ENCODE results near the gene FOXN4.

Gene FOXN4

DNA sequence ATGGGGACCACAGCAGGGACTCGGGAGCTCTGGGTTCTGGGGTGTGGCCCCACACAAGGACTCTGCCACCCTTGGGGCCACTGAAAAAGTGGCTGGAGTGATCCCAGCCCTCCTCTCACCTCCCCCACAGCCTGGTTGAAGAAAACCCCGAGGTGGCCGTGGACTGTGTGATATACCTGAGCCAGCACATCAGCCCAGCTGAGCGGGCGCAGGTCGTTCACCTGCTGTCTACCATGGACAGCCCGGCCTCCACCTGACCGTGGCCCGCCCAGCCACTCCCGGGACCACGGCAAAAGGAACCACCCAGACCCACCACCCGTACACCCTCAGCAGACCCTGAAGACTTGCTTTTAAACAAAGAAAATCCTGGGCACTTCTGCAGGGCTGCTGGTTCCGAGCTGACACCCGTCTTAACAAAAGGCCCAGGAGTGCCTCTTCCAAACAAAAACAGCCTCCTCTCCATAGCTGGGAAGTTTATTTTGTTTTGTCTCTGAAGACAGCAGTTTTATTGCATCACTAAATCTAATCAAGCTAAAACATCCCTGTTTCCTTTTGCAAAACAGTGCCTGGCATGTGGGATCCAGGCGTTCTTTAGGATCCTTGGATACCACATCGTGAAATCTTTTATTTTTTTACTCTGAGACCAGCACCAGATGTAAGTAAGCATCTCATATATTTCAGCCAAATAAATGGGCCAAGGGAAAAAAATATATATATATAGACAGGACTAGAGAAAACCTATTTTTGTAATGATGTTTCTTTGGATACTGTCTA lies 42.8 kb downstream of the FOXN4 start:
- H3K4me1 ChIP-seq (ENCODE audit: insufficient read depth, low read length) = peaks cover 38% of the 10 kb centered on the region
- H3K9me3 ChIP-seq (ENCODE audit: low read length) = no peaks in the 10 kb centered on the region
- H3K27ac ChIP-seq (ENCODE audit: low read depth, low read length) = no peak overlapping the region
- peaks cover 51% of the 10 kb centered on the region for H3K36me3 ChIP-seq (ENCODE audit: insufficient read depth, low read length)
- H3K4me3 ChIP-seq (ENCODE audit: low read depth in 1 of 2, low read length in 2 of 2) = no peak overlapping the region
- no peak overlapping the region for H3K9ac ChIP-seq (ENCODE audit: low read length)
- H3K27me3 ChIP-seq (ENCODE audit: control insufficient read depth in 1 of 2, insufficient read depth in 2 of 2, low read length in 2 of 2) = no peaks in the 10 kb centered on the region

DNA sequence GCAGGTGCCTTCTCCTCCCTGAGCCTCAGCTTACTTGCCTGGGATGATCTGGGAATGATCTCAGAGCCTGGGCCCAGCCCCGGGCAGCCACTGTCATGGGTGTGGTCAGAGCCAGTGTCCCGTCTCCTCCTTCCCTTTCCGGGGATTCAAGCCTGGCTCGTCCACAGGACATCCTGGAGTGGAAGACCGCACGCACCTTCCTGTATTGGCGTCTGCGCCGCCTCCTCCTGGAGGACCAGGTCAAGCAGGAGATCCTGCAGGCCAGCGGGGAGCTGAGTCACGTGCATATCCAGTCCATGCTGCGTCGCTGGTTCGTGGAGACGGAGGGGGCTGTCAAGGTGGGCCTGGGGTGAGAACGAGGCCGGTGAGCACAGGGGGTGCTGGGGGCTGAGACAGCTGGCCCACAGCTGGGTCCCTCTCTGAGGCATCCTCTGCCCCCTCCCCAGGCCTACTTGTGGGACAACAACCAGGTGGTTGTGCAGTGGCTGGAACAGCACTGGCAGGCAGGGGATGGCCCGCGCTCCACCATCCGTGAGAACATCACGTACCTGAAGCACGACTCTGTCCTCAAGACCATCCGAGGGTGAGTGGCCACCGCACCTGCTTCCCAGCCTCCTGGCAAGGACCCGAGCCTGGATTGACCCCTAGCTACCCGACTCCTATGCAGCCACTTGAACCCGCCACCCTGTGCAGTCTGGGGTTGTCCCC lies 44.0 kb downstream of the FOXN4 start:
- Histone ChIP-seq H3K36me3 (ENCODE audit: insufficient read depth, low read length) (peaks cover 63% of the 10 kb centered on the region), H3K27me3 (ENCODE audit: control insufficient read depth in 1 of 2, insufficient read depth in 2 of 2, low read length in 2 of 2) (no peaks in the 10 kb centered on the region), H3K9ac (ENCODE audit: low read length) (no peak overlapping the region), H3K4me1 (ENCODE audit: insufficient read depth, low read length) (peaks cover 38% of the 10 kb centered on the region), H3K27ac (ENCODE audit: low read depth, low read length) (no peak overlapping the region), H3K9me3 (ENCODE audit: low read length) (no peaks in the 10 kb centered on the region), H3K4me3 (ENCODE audit: low read depth in 1 of 2, low read length in 2 of 2) (no peak overlapping the region)

DNA sequence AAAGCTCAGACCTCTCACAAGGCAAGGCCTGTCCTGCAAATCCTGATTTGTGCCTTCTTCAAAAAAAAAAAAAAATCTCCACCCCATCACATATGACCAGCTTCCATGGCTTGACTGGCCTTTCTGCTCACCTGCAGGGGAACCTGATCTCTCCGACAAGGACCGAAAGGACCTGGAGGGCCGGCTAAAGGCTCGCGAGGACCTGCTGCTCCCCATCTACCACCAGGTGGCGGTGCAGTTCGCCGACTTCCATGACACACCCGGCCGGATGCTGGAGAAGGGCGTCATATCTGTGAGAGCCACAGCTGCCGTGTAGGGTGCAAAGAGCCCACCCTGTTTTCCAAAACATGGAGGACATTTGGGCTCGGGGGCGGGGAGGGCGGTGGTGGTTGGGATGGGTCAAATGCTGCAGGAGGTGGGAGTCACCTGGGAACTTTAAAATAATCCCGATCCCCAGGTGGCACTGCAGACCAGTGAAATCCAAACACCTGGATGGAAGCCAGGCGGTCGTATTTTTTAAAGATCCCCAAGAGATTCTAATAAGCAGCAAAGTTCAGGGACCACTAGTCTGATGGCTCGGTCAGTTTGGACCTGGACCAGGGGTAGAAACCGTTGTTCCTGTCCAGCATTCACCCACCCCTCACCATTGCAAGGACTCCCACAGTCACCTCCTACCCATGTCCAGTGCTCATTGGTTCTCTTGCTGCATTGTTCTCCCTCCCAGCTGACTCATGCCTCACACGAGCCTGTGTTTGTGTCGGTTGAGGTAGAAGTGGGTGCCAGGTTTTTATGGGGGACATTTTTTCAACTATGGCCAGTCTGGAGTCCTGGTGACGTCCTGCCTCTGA lies 44.8 kb downstream of the FOXN4 start:
- H3K4me3 ChIP-seq (ENCODE audit: low read depth in 1 of 2, low read length in 2 of 2) = no peak overlapping the region
- H3K36me3 ChIP-seq (ENCODE audit: insufficient read depth, low read length) = peaks cover 70% of the 10 kb centered on the region
- H3K27ac ChIP-seq (ENCODE audit: low read depth, low read length) = no peak overlapping the region
- no peaks in the 10 kb centered on the region for H3K9me3 ChIP-seq (ENCODE audit: low read length)
- H3K4me1 ChIP-seq (ENCODE audit: insufficient read depth, low read length) = peaks cover 33% of the 10 kb centered on the region
- H3K9ac ChIP-seq (ENCODE audit: low read length) = no peak overlapping the region
- H3K27me3 ChIP-seq (ENCODE audit: control insufficient read depth in 1 of 2, insufficient read depth in 2 of 2, low read length in 2 of 2) = no peaks in the 10 kb centered on the region

DNA sequence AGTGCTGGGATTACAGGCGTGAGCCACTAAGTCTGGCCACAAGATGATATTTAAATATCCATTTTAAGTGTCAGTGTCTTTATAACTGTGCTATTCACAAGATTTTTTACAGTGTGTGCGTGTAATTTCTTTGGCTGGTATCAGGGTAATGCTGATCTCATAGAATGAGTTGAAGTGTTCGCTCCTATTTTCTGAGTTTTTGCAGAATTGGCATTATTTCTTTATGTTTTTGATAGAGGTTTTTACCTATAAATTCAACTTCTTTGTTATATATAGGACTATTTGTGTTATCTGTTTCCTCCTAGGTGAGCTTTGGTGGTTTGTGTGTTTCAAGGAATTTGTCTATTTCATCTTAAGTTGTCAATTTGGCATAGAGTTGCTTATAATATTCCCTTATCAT lies 45.6 kb downstream of the FOXN4 start:
- Histone ChIP-seq H3K27me3 (ENCODE audit: control insufficient read depth in 1 of 2, insufficient read depth in 2 of 2, low read length in 2 of 2) (no peaks in the 10 kb centered on the region), H3K36me3 (ENCODE audit: insufficient read depth, low read length) (peaks cover 74% of the 10 kb centered on the region), H3K4me3 (ENCODE audit: low read depth in 1 of 2, low read length in 2 of 2) (no peak overlapping the region), H3K9me3 (ENCODE audit: low read length) (no peaks in the 10 kb centered on the region), H3K27ac (ENCODE audit: low read depth, low read length) (no peak overlapping the region), H3K9ac (ENCODE audit: low read length) (no peak overlapping the region), H3K4me1 (ENCODE audit: insufficient read depth, low read length) (peaks cover 30% of the 10 kb centered on the region)

DNA sequence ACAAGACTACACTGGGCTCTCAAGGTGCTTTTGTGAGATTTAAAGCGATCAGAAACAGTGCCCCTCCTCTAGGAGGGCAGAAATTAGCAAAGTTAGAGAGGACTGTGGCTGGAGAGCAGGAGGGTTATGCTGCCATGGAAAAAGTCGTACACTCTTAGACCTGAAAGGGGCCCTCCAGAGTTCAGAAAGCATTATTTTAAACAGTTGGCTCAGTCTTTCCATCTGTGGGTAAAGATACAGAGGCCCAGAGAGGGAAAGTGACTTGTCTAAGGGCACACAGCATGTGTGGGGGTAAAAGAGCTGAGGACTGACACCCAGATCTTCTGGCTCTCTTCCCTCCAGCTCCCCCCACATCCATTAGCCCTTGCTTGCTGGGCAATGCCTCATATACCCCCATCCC lies 47.1 kb downstream of the FOXN4 start:
- H3K27ac ChIP-seq (ENCODE audit: low read depth, low read length) = no peak overlapping the region
- H3K4me1 ChIP-seq (ENCODE audit: insufficient read depth, low read length) = peaks cover 25% of the 10 kb centered on the region
- H3K36me3 ChIP-seq (ENCODE audit: insufficient read depth, low read length) = peaks cover 81% of the 10 kb centered on the region
- no peaks in the 10 kb centered on the region for H3K27me3 ChIP-seq (ENCODE audit: control insufficient read depth in 1 of 2, insufficient read depth in 2 of 2, low read length in 2 of 2)
- no peak overlapping the region for H3K4me3 ChIP-seq (ENCODE audit: low read depth in 1 of 2, low read length in 2 of 2)
- H3K9ac ChIP-seq (ENCODE audit: low read length) = no peak overlapping the region
- H3K9me3 ChIP-seq (ENCODE audit: low read length) = no peaks in the 10 kb centered on the region

DNA sequence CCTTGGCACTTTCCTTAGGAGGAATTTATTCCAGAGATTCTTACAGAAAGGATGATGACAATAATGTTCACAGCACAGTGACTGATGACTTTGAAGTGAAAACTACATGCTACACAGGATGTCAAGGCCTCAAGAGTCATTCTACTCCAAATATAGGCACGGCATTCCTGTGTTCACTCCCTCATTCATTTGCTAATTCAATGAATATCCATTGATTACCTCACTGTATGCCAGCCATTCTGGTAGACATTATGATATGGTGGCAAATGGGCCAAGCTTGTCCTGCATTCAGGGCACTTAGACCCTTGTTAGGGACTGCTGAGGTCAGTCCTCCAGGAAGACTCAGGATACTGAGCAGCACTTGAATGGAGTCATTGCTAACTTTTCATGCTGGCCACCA lies 48.0 kb downstream of the FOXN4 start:
- Histone ChIP-seq H3K9ac (ENCODE audit: low read length) (no peak overlapping the region), H3K4me3 (ENCODE audit: low read depth in 1 of 2, low read length in 2 of 2) (no peak overlapping the region), H3K9me3 (ENCODE audit: low read length) (no peaks in the 10 kb centered on the region), H3K4me1 (ENCODE audit: insufficient read depth, low read length) (peaks cover 19% of the 10 kb centered on the region), H3K27me3 (ENCODE audit: control insufficient read depth in 1 of 2, insufficient read depth in 2 of 2, low read length in 2 of 2) (no peaks in the 10 kb centered on the region), H3K27ac (ENCODE audit: low read depth, low read length) (no peak overlapping the region), H3K36me3 (ENCODE audit: insufficient read depth, low read length) (peaks cover 82% of the 10 kb centered on the region)

DNA sequence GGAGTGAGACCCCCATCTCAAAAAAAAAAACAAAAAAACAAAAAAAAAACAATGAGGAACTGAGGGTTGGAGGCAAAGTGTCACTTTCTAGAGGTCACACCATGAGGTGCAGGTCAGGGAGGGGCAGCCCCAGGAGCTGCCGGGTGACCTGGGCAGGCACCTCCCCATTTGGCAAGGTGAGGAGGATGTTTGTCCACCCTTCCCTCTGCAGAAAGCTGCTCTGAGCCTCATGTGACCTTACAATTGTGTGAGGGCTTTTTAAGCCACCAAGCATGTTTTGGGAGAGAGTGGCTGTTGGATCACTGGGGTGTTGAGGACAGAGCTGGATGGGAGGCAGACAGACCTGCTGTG lies 49.6 kb downstream of the FOXN4 start:
- no peak overlapping the region for H3K27ac ChIP-seq (ENCODE audit: low read depth, low read length)
- no peak overlapping the region for H3K9ac ChIP-seq (ENCODE audit: low read length)
- peaks cover 5% of the 10 kb centered on the region for H3K4me1 ChIP-seq (ENCODE audit: insufficient read depth, low read length)
- no peaks in the 10 kb centered on the region for H3K9me3 ChIP-seq (ENCODE audit: low read length)
- H3K27me3 ChIP-seq (ENCODE audit: control insufficient read depth in 1 of 2, insufficient read depth in 2 of 2, low read length in 2 of 2) = no peaks in the 10 kb centered on the region
- peaks cover 82% of the 10 kb centered on the region for H3K36me3 ChIP-seq (ENCODE audit: insufficient read depth, low read length)
- no peak overlapping the region for H3K4me3 ChIP-seq (ENCODE audit: low read depth in 1 of 2, low read length in 2 of 2)

DNA sequence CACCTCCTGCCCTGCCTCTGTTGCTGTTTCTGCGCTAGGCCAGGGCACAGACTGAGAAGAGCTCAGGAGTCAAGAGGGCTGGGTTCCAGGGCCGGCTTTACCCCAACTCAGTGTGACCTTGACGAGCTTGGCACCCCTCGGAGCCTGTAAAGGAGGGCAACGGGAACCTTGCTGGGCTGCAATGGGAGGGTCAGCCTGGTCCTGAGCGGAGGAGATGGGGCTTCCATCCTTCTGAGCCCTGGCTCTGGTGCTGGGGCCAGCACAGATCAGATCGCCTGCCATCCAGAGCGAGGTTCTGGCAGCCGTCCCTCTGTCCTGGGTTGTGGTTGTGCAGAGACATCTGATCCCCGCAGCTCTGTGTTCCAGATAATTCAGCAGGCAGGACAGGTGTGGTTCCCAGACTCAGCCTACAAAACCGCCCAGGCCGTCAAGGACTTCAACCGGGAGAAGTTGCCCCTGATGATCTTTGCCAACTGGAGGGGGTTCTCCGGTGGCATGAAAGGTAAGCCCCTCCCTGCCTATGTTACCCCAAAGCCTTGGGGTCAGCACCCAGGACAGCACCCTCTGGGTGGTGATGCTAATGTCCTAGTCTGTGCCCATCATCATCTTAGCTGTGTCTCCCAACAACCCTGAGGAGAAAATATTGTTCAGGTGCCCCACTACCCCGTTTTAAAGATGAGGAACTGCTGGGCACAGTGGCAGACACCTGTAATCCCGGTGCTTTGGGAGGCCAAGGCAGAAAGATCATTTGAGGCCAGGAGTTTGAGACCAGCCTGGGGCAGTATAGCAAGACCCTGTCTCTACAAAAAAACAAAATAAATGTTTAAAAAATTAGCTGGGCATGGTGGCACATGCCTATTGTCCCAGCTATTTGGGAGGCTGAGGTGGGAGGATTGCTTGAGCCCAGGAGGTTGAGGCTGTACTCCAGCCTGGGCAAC lies 50.2 kb downstream of the FOXN4 start:
- no peak overlapping the region for H3K27ac ChIP-seq (ENCODE audit: low read depth, low read length)
- no peaks in the 10 kb centered on the region for H3K4me1 ChIP-seq (ENCODE audit: insufficient read depth, low read length)
- H3K27me3 ChIP-seq (ENCODE audit: control insufficient read depth in 1 of 2, insufficient read depth in 2 of 2, low read length in 2 of 2) = no peaks in the 10 kb centered on the region
- no peak overlapping the region for H3K4me3 ChIP-seq (ENCODE audit: low read depth in 1 of 2, low read length in 2 of 2)
- no peak overlapping the region for H3K9ac ChIP-seq (ENCODE audit: low read length)
- peaks cover 82% of the 10 kb centered on the region for H3K36me3 ChIP-seq (ENCODE audit: insufficient read depth, low read length)
- H3K9me3 ChIP-seq (ENCODE audit: low read length) = peaks cover 1% of the 10 kb centered on the region

DNA sequence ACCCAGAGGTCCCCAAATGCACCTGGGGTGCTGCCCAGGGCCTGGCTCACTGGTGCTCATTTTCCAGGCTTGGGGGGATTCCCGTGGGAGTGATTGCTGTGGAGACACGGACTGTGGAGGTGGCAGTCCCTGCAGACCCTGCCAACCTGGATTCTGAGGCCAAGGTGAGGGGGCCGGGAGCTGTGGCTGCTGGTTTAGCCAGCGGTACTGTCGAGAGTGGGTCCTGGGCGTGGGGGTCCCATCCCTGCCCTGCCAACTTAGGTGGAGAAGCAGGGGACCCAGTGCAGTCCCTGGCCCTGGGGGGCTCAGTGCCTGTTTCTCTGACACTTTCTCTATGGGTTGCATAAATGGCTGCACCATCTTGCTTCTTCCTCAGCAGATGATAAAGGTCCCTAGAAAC lies 50.9 kb downstream of the FOXN4 start:
- Histone ChIP-seq H3K9ac (ENCODE audit: low read length) (no peak overlapping the region), H3K4me1 (ENCODE audit: insufficient read depth, low read length) (no peaks in the 10 kb centered on the region), H3K4me3 (ENCODE audit: low read depth in 1 of 2, low read length in 2 of 2) (no peak overlapping the region), H3K9me3 (ENCODE audit: low read length) (peaks cover 4% of the 10 kb centered on the region), H3K27ac (ENCODE audit: low read depth, low read length) (no peak overlapping the region), H3K36me3 (ENCODE audit: insufficient read depth, low read length) (peaks cover 83% of the 10 kb centered on the region), H3K27me3 (ENCODE audit: control insufficient read depth in 1 of 2, insufficient read depth in 2 of 2, low read length in 2 of 2) (no peaks in the 10 kb centered on the region)

DNA sequence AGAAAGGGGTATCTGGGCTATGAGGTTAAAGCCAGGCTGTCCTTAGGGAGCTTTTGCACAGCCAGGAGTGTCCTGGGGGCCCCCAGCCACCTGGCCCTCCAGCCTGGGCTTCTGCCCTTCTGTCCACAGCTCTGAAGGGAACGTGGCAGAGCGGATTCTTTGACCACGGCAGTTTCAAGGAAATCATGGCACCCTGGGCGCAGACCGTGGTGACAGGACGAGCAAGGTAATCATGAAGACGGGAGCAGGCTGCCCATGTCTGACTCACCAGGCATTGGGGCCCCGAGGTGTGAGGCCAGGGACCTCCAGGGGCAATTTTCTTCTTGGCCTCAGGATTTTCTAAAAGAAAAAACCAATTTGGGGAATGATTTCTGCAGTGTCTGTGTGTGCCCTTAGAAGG lies 53.1 kb downstream of the FOXN4 start:
- no peak overlapping the region for H3K4me3 ChIP-seq (ENCODE audit: low read depth in 1 of 2, low read length in 2 of 2)

More for the DNA sequence above, 53.1 kb downstream of the FOXN4 start:
- H3K36me3 ChIP-seq (ENCODE audit: insufficient read depth, low read length) = peaks cover 91% of the 10 kb centered on the region
- H3K4me1 ChIP-seq (ENCODE audit: insufficient read depth, low read length) = peaks cover under 1% of the 10 kb centered on the region
- H3K9me3 ChIP-seq (ENCODE audit: low read length) = peaks cover 4% of the 10 kb centered on the region
- H3K27ac ChIP-seq (ENCODE audit: low read depth, low read length) = no peak overlapping the region
- H3K27me3 ChIP-seq (ENCODE audit: control insufficient read depth in 1 of 2, insufficient read depth in 2 of 2, low read length in 2 of 2) = no peaks in the 10 kb centered on the region
- no peak overlapping the region for H3K9ac ChIP-seq (ENCODE audit: low read length)

All from muscle layer of colon (tissue), 2 donors.